ENCODE data around the gene HSP90AB1. TPM values are rescaled to one million over a fixed set of nuclear protein-coding genes. Genes with fewer than 3 reads are reported as not detected.

The HSP90AB1 gene
- total and polyA plus RNA-seq, 2 experiments from 2014 or later = 440 to 891 TPM

DNA sequence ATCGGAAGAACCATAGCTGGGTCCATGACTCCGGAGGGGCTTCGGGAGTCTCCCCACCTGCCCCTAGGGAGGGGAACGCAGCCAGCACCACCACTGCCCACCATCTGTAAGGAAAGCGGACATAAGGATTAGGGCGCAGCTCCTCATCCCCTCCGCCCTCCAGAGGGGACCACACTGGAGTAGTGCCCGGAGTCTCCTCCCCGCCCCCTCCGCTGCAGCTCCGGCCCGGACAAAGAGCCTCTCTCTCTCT, 9.8 kb downstream of the HSP90AB1 start:
- Histone ChIP-seq H2AFZ (peak overlapping the region; percentile 95), H3K9me2 (replicated peaks; ENCODE audit: insufficient read depth) (no peaks in the 10 kb centered on the region), H3K4me2 (peak overlapping the region; percentile 98), H3K36me3 (replicated peaks; ENCODE audit: insufficient read depth, low read depth) (no peaks in the 10 kb centered on the region), H3K9me3 (ENCODE audit: low read depth) (no peaks in the 10 kb centered on the region), H3K27ac (peak overlapping the region; percentile 96), H3K79me2 (peaks cover 36% of the 10 kb centered on the region), H3K4me3 (peak overlapping the region; percentile 100), H3K4me1 (ENCODE audit: insufficient read depth) (peaks cover 5% of the 10 kb centered on the region), H3K27me3 (no peaks in the 10 kb centered on the region), H4K20me1 (ENCODE audit: insufficient read depth, poor library complexity, severe bottlenecking) (peaks cover 33% of the 10 kb centered on the region)
- 2% methylated on average over 8 of the region's 12 CpGs for WGBS (ENCODE audit: low lambda C conversion rate, missing lambda C conversion rate)
- TF ChIP-seq EZH2phosphoT487 (IDR thresholded peaks at IDR 0.05; ENCODE audit: low read depth, severe bottlenecking, unreplicated experiment) (no peak), CTCF (IDR thresholded peaks at IDR 0.05; ENCODE audit: poor library complexity) (no peak), EZH2 (IDR thresholded peaks at IDR 0.05; ENCODE audit: borderline replicate concordance) (no peak)
- no peak for DNase-seq (ENCODE audit: low spot score)

- DNase-seq (ENCODE audit: low spot score) = peak; percentile 89
- Histone ChIP-seq H3K4me2 (peak within 1 kb of the TSS; percentile 98), H3K9me3 (ENCODE audit: low read depth) (no peaks in the 10 kb centered on the region), H3K27ac (peak within 1 kb of the TSS; percentile 96), H3K27me3 (no peaks in the 10 kb centered on the region), H3K9me2 (replicated peaks; ENCODE audit: insufficient read depth) (no peaks in the 10 kb centered on the region), H3K4me1 (ENCODE audit: insufficient read depth) (peaks cover 5% of the 10 kb centered on the region), H2AFZ (peak within 1 kb of the TSS; percentile 95), H3K36me3 (replicated peaks; ENCODE audit: insufficient read depth, low read depth) (no peaks in the 10 kb centered on the region), H3K79me2 (peaks cover 34% of the 10 kb centered on the region), H4K20me1 (ENCODE audit: insufficient read depth, poor library complexity, severe bottlenecking) (peaks cover 28% of the 10 kb centered on the region), H3K4me3 (peak within 1 kb of the TSS; percentile 100)
- WGBS (ENCODE audit: low lambda C conversion rate, missing lambda C conversion rate) = 1% methylated on average over 29 of the region's 80 CpGs
- TF ChIP-seq EZH2phosphoT487 (IDR thresholded peaks at IDR 0.05; ENCODE audit: low read depth, severe bottlenecking, unreplicated experiment) (no peak), EZH2 (IDR thresholded peaks at IDR 0.05; ENCODE audit: borderline replicate concordance) (no peak), CTCF (IDR thresholded peaks at IDR 0.05; ENCODE audit: poor library complexity) (peak; percentile 70)
These were observed 10.3 kb downstream of the HSP90AB1 start, which contains the start of gene SLC35B2 for GRCh38 chr6:44257025-44257752. Gene SLC35B2 (minus strand): TSS chr6:44257528. CDS start chr6:44257410, 118 bp downstream.

DNA sequence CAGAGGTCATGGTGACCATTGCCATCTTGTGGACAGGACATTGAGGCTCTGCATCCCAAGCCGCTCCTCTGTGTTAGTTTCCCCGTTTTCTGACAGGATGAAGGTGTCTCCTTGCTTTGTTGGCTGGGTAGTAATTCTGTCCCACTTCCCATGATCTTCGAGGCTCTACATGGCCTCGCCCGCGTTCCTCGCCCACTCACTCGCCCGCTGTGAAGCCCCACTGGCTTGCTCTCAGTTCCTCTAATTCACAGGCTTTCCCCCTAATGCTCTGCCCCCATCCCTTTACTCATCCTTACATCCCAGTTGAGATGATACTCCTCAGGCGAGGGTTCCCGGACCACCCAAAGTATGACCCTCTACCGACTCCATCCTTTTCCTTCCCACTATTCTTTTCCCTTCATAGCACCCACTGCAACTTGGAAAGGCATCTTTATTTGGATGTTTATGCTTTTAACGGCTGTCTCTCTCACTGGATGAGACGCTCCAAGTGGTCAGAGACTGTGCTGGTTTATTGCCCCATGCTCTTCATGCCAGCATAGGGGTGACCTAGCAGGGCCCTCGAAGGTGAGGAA, 10.9 kb downstream of the HSP90AB1 start:
- Histone ChIP-seq H3K27me3 (no peaks in the 10 kb centered on the region), H3K36me3 (replicated peaks; ENCODE audit: insufficient read depth, low read depth) (no peaks in the 10 kb centered on the region), H4K20me1 (ENCODE audit: insufficient read depth, poor library complexity, severe bottlenecking) (peaks cover 24% of the 10 kb centered on the region), H2AFZ (no peak overlapping the region), H3K27ac (peak overlapping the region; percentile 96), H3K4me2 (peak overlapping the region; percentile 98), H3K9me2 (replicated peaks; ENCODE audit: insufficient read depth) (no peaks in the 10 kb centered on the region), H3K4me1 (ENCODE audit: insufficient read depth) (peaks cover 10% of the 10 kb centered on the region), H3K4me3 (peak overlapping the region; percentile 100), H3K79me2 (peaks cover 36% of the 10 kb centered on the region), H3K9me3 (ENCODE audit: low read depth) (no peaks in the 10 kb centered on the region)
- DNase-seq (ENCODE audit: low spot score) = no peak
- no peak for TF ChIP-seq CTCF (IDR thresholded peaks at IDR 0.05; ENCODE audit: poor library complexity)
- TF ChIP-seq EZH2phosphoT487 (IDR thresholded peaks at IDR 0.05; ENCODE audit: low read depth, severe bottlenecking, unreplicated experiment) = no peak
- 38% methylated on average over 15 of the region's 15 CpGs for WGBS (ENCODE audit: low lambda C conversion rate, missing lambda C conversion rate)

All from hepatocyte (in vitro differentiated cells).